ENCODE measurements around the gene TSPY4. TPM values are rescaled to one million over a fixed set of nuclear protein-coding genes. Genes with fewer than 3 reads are reported as not detected.

TSPY4 gene, protein sequence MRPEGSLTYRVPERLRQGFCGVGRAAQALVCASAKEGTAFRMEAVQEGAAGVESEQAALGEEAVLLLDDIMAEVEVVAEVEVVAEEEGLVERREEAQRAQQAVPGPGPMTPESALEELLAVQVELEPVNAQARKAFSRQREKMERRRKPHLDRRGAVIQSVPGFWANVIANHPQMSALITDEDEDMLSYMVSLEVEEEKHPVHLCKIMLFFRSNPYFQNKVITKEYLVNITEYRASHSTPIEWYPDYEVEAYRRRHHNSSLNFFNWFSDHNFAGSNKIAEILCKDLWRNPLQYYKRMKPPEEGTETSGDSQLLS
- total RNA-seq, result not detected in 2 replicates

DNA sequence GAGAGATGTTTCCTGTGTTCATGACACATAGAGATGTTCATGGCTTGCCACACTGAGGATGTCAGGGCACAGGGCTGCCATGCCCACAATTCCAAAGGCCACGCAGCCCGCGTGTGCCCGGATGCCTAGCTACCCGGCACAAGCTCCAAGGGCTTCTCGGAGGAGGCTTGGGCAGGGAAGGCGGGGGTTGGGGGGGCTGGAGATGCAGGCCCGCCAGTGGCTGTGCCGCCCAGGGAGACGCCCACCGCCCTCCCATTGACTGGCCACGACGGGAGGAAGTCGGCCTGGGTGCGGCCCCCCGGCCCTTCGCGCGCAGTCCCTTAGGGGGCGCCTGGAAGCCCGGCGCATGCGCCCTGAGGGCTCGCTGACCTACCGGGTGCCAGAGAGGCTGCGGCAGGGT lies at the start of gene TSPY4:
Gene TSPY4, plus strand, starts transcription at position 301 of the 400 bp plus-strand sequence. Its CDS starts 46 bp downstream, at position 347.

GRCh38 chrY:9357497-9357896 lies 20.2 kb downstream of the TSPY4 start, which contains the start of gene TSPY8:
TSS of gene TSPY8 (plus strand) at chrY:9357797. CDS start at chrY:9357843, 46 bp downstream.

Other genes with a start within 250 kb of the TSPY4 start
- gene TSPY8, start 20.3 kb downstream of the TSPY4 start, total RNA-seq, result not detected in 2 replicates
- gene TSPY3, start 61.0 kb downstream of the TSPY4 start, total RNA-seq, result not detected in 2 replicates
- gene TSPY1, start 129.5 kb downstream of the TSPY4 start, total RNA-seq, result not detected in 2 replicates
- not detected in 2 replicates for gene TSPY9, start 149.8 kb downstream of the TSPY4 start, total RNA-seq
- gene TSPY10, start 190.4 kb downstream of the TSPY4 start, total RNA-seq, result not detected in 2 replicates

Data from endothelial cell of coronary artery (primary cell).